HTERT RPE-1 (cell line): Measurements from ENCODE around the gene LRFN4.

Experiments used
- in situ Hi-C: fragments of 300-500 bp; cut with MboI; formaldehyde crosslinking; loops from 4 replicates; pipeline ENCODE4 v1.14.3; 2020; ENCODE audit warnings: low sequenced_read_pairs

Gene LRFN4

GRCh38 chr11:66870131-66870530 lies 13.3 kb downstream of the LRFN4 start:
- in situ Hi-C loops: no loop called here

DNA sequence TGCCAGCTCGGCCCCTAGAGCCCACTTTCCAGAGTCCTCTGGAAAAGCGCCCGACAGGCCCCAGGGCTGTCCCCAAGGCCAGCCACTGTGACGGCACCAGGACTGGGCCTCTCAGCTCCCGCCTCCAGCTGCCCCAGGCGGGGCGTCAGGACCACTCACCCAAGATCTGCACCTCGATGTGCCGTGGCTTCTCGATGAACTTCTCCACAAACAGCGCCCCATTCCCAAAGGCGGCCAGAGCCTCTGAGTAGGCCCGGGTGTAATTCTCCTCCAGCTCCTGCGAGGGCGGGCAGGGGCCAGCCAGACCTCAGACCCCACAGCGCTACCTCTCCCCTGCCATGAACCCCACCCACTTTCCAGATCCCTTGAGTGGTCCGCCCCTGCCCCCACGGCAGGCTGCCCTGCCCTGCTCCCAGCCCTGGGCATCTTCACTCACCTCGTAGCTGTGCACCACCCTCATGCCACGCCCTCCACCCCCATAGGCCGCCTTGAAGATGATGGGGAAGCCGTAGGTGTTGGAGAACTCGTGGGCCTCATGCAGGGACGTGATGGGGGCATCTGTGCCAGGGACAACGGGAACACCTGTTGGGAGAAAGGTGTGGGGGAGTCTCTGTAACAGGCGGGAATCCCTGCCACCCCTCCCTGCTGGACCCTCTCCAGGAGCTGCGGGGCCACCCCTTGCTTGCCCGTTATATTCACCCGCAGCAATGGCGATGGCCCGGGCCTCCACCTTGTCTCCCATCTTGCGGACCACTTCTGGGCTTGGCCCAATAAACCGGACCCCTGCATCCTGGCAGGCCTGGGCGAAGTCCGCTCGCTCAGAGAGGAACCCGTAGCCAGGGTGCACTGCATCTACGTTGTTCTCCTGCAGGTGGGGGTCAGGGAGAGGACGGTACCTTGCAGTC lies 14.0 kb downstream of the LRFN4 start:
- in situ Hi-C loops: no loop called here

GRCh38 chr11:66871521-66871901 lies 14.6 kb downstream of the LRFN4 start:
- in situ Hi-C loops: no loop called here

DNA sequence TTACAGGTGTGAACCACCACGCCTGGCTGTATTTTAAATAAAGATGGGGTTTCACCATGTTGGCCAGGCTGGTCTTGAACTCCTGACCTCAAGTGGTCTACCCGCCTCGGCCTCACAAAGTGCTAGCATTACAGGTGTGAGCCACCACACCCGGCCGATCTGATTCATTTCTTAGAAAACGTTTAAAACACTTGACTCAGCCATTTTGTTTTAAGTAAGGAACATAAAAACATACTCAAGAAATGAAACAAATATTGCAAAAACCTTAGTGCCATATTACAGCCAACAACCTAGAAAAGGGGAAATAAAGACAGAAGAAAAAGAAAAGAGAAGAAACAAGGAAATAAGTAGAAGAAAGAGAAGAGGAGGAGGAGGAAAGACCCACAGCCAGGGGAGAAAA lies 17.4 kb downstream of the LRFN4 start:
- in situ Hi-C loops: no loop called here

DNA sequence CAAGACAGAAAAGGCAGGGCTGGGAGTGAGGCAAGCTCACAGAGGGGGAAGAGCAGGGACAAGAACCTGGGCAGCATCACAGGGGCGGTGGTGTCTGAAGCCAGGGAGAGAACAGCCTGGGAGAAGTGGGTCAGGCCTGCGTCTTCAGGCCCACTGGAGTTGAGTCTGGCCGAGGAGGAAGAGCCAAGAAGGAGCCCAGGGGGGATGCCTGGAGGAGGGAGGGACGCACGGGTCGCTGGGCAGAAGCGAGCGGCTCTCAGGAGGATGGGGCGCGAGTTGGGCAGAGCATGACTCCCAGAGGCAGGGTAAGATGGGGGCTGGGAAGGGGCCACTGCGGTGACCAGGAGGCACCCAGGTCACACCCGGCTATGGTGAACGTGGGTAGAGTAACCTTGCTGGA lies 18.5 kb downstream of the LRFN4 start:
- in situ Hi-C loops: no loop called here

DNA sequence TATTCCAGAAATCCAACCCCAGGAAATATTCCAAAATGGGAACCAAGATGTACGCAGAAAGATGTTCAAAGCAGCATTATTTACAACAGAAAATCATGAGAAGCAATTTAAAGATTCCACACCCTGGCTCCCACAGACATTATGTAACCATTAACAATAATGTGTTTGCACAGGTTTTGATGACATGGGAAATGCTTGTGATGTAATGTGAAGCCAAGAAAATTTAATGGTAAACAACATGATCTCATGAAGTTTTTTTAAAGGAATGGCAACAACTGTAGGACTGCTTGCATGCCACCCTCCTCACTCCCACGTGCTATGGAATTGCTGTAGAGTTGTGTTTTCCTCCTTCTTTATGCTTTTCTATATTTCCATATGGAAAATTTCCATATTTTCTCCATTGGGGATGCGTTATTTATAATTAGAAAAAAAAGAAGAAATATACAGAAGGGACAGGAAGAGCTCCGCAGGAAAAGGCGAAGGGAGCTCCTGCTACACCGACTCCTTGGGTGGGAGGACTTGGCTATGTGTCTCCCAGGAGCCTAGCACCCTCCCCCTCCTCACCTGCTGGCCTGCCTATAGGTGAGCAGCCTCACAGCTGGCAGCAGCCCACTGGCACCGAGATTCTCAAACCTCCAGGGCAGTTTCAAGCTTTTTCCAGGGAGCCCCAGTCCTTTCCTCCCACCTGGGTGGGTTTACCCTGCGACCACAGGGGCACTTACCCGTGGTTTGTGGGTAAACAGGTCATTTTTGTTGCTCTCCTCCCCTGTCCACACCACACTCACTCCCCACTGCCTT lies 20.9 kb downstream of the LRFN4 start:
- in situ Hi-C loops: no loop called here

DNA sequence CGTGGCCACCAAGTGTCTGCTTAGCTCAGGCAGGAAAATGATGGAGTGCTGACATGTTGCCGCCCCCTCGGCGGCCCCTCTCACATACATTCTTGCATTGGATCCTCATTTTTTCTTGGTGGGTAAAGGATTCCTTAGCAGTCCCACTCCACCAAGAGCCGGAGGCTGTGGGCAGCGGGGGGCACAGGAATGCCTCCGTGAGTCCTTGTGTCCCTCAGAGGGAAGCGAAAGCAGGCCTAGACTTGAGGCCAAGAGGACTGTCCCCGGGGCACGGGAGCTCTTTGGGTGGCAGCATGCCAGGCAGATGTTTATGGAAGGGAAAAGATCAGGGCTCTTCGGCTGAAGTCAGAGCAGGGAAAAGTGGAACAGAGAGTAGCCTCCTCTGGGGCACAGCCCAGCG lies 21.6 kb downstream of the LRFN4 start:
- in situ Hi-C loops: no loop called here

DNA sequence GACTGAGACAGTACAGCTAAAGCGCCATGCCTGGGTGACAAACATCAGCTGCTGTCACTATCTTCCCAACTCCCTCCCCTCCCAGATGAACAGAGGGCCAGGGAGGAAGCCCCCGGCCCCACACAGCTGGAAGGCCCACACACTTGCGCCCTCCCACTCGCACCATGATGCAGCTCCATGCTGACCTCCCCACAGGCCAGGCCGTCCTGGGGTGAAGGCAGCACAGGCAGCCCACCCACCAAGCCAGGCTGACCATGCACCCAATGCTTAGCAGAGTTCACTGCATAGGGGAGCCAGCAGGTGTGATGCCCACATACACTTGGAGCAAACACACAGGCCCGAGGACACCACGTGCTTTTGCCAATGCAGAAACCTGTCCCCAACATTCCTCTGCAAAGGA lies 22.1 kb downstream of the LRFN4 start:
- in situ Hi-C loops: no loop called here

- in situ Hi-C loops: no loop called here
Observed at GRCh38 chr11:66879583-66879982, 22.7 kb downstream of the LRFN4 start.

- in situ Hi-C loops: no loop called here
Observed at GRCh38 chr11:66879999-66880398, 23.1 kb downstream of the LRFN4 start.

- in situ Hi-C loops: no loop called here
Observed at GRCh38 chr11:66880496-66881450, 23.9 kb downstream of the LRFN4 start.

- in situ Hi-C loops: no loop called here
Observed at GRCh38 chr11:66881451-66881835, 24.6 kb downstream of the LRFN4 start.

GRCh38 chr11:66881927-66882452 lies 25.1 kb downstream of the LRFN4 start:
- in situ Hi-C loops: no loop called here

GRCh38 chr11:66882561-66883015 lies 25.7 kb downstream of the LRFN4 start:
- in situ Hi-C loops: no loop called here

GRCh38 chr11:66883016-66883965 lies 26.4 kb downstream of the LRFN4 start:
- in situ Hi-C loops: no loop called here

DNA sequence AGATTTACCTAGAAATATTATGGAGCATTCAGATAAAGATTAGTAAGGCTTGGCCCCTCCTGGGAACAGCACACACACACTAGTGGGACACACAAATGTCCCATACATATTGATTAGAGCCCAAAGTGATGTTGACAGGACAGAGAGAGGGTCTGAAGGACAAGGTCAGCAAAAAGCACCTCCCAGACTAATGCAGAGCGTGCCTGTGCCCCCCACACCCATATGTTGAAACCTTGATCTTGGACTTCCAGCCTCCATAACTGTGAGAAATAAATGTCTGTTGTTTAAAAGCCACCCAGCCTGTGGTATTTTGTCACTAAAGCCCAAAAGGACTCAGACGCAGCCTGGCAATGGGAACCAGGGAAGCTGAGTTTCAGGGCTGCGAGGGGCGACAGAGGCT lies 27.6 kb downstream of the LRFN4 start:
- in situ Hi-C loops: no loop called here

DNA sequence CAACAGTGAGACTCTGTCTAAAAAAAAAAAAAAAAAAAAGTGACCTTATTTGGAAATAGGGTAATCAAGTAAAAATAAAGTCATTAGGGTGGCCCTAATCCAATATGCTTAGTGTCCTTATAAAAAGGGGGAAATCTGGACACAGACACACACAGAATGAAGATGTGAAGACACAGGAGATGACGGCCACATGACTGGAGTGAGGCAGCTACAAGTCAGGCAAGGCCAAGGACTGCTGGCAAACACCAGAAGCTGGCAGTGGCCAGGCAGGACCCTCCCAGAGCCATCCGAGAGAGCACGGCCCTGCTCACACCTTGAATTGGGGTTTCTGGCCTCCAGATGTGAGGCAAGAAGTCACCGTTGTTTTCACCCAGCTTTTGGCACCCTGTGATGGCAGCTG lies 28.6 kb downstream of the LRFN4 start:
- in situ Hi-C loops: no loop called here

- in situ Hi-C loops: no loop called here
Observed at GRCh38 chr11:66885950-66886440, 29.1 kb downstream of the LRFN4 start.

DNA sequence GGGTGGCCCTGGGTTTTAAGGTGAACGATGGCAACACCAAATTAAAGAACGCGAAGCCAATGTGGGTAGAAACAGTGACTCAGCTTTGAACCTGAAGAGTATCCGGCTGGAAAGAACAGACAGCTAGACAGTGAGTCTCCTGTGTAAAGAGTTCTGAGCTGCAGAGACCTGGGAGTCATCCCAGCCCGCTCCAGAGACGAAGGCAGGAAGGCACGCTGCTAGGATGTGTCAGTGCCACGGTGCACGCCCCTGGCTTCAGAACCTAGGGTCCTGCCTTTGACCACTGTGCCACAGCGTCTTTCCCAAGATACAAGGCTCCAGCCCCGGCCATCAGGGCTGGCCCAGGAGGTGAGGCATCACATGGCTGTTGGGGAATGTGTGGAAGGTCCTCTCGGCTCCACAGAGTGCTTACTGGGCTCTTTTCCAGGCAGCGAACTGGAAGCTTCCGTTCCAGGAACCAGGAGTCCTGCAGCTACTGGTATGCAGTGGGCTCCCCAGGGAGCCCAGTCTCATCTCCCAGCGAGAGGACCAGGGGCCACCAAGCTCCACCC lies 29.9 kb downstream of the LRFN4 start:
- in situ Hi-C loops: no loop called here
